ENCODE data around the gene PCDHA3.

- TF ChIP-seq, protein P1, sequence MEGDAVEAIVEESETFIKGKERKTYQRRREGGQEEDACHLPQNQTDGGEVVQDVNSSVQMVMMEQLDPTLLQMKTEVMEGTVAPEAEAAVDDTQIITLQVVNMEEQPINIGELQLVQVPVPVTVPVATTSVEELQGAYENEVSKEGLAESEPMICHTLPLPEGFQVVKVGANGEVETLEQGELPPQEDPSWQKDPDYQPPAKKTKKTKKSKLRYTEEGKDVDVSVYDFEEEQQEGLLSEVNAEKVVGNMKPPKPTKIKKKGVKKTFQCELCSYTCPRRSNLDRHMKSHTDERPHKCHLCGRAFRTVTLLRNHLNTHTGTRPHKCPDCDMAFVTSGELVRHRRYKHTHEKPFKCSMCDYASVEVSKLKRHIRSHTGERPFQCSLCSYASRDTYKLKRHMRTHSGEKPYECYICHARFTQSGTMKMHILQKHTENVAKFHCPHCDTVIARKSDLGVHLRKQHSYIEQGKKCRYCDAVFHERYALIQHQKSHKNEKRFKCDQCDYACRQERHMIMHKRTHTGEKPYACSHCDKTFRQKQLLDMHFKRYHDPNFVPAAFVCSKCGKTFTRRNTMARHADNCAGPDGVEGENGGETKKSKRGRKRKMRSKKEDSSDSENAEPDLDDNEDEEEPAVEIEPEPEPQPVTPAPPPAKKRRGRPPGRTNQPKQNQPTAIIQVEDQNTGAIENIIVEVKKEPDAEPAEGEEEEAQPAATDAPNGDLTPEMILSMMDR (IDR thresholded peaks at IDR 0.05) = no peak
- no peak for TF ChIP-seq EP300 (IDR thresholded peaks at IDR 0.05)
- TF ChIP-seq POLR2A (IDR thresholded peaks at IDR 0.05; ENCODE audit: low read depth) = no peak
These were observed 33.4 kb upstream of the PCDHA3 start for GRCh38 chr5:140767444-140767843.
